Measurements from ENCODE around the gene UVRAG.

The UVRAG gene

DNA sequence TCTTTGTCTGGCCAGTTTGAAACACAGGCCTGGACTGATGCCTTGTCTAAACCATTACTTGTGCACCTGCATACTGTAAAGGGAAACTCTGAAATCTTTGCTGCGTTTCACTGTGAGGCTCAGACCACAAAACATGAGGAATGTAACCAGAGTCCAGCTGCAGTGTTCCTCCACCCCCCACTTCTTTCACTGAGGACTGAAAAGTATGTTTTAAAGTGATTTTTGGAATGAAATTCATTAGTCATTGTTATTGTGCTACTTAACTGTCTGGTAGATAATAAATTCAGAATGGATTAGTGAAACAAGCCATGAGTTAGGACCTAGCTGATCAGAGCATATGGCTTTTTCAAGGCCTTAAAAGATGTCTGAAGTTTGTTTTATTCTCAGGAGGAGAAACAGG, 210.1 kb downstream of the UVRAG start:
- no peak overlapping the region for H3K4me3 ChIP-seq (ENCODE audit: low read depth, low read length)
- TF ChIP-seq, protein P1, sequence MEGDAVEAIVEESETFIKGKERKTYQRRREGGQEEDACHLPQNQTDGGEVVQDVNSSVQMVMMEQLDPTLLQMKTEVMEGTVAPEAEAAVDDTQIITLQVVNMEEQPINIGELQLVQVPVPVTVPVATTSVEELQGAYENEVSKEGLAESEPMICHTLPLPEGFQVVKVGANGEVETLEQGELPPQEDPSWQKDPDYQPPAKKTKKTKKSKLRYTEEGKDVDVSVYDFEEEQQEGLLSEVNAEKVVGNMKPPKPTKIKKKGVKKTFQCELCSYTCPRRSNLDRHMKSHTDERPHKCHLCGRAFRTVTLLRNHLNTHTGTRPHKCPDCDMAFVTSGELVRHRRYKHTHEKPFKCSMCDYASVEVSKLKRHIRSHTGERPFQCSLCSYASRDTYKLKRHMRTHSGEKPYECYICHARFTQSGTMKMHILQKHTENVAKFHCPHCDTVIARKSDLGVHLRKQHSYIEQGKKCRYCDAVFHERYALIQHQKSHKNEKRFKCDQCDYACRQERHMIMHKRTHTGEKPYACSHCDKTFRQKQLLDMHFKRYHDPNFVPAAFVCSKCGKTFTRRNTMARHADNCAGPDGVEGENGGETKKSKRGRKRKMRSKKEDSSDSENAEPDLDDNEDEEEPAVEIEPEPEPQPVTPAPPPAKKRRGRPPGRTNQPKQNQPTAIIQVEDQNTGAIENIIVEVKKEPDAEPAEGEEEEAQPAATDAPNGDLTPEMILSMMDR (IDR thresholded peaks at IDR 0.05; ENCODE audit: borderline replicate concordance, insufficient read depth, low read depth, low read length), result no peak

DNA sequence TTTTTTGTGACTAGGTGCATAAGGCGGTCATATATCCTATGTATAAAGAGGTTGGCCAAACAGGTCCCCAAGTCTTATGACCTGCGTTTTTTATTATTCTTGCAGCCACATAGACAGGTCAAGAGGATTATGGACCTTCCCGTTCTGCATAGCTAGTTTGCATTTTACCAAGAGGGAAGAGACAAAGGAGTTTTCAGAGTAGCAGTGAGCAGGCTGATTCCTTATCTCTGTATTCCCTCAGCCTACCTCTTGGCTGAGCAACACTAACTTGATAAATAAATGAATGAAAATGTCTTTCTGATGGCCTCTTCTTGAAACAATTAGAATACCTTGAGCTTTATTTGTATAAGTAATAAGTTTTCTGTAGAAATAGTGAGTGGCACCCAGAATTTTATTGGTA, 210.8 kb downstream of the UVRAG start:
- TF ChIP-seq, protein P1 (IDR thresholded peaks at IDR 0.05; ENCODE audit: borderline replicate concordance, insufficient read depth, low read depth, low read length), result no peak

DNA sequence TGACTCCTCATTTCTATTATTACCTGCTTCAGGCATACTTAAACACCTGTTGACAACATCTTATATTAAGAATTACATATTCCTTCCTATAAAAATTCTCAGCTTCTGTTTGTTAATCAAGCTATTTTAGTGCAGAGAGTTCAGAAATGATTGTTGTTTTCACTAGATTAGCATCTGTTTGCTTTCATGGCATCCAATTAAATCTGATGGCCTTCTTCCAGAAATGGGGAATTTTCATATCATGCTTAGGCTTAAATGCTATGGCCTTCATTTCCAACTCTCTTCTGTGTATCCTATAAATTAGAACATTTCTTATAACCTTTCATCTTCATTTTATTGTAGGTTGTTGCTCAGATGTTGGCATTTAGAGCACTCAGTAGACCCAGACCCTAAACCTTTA, 211.3 kb downstream of the UVRAG start:
- TF ChIP-seq, protein P1 (IDR thresholded peaks at IDR 0.05; ENCODE audit: borderline replicate concordance, insufficient read depth, low read depth, low read length), result no peak
- H3K4me3 ChIP-seq (ENCODE audit: low read depth, low read length), result no peak overlapping the region

More for the DNA sequence above, 210.8 kb downstream of the UVRAG start:
- H3K4me3 ChIP-seq (ENCODE audit: low read depth, low read length), result no peak overlapping the region

DNA sequence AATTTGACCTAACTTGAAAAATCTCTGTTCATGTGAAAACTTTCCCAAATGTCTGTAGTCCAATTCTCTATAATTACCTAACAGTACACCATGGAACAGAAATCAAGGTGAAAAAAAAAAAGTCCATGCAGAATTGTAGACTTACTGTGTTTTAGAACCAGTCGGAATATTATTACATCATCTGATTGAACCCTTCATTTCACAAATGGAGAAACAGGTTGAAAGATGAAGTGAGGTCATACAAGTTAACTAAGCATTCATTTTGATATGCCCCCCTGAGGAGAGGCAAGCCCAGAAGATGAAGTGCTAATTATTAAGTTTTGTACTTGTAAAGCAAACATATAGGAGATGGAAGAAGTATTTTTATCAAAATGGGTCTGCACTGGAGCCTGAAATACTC, 211.9 kb downstream of the UVRAG start:
- TF ChIP-seq, protein P1 (IDR thresholded peaks at IDR 0.05; ENCODE audit: borderline replicate concordance, insufficient read depth, low read depth, low read length), result no peak
- no peak overlapping the region for H3K4me3 ChIP-seq (ENCODE audit: low read depth, low read length)

DNA sequence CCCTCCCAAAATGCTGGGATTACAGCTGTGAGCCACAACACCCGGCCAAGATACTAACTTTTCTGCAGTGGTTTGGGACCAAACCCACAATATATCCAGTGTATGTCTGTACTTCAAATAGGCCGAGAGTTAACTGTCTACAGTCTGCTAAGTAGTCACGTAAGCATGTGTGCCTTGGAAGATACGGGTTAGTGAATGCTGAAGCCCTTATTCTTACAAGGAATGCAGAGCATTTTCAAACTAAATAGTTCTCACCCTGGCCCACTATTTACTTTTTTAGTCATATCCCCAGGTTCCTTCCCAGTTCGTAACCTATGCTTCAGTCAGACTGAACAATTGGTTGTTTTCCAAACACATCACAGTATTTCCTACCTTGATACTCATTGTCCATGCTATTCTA, 215.3 kb downstream of the UVRAG start:
- no peak overlapping the region for H3K4me3 ChIP-seq (ENCODE audit: low read depth, low read length)
- TF ChIP-seq, protein P1 (IDR thresholded peaks at IDR 0.05; ENCODE audit: borderline replicate concordance, insufficient read depth, low read depth, low read length), result no peak

DNA sequence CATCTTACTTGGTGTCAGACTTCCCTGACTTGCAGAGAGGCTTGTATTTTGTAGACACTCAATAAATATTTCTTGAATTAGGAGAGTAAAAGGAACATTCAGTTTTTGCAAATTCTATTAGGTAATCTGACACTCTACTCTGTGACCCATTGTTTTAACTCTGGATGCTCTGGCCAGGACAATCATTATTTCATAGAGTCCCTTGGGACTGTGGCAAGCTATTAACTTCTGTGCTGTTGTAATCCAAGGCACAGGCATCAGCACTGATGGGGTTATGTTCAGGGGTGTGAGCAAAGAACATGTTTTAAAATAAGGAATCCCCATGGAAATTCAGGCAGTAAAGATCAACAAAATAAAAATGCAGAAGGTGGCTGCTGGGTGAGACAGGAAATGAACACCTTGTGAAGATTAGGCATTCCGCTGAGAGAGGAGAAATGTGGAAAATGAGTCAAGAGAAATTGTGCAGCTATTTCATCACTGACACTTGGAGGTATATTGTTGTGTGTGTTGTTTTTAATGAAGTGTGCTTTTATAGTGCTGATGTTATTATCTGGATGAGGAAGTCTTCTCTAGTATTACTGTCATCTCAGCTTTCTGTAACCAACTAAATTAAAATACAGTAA, 216.1 kb downstream of the UVRAG start:
- H3K4me3 ChIP-seq (ENCODE audit: low read depth, low read length), result no peak overlapping the region
- TF ChIP-seq, protein P1 (IDR thresholded peaks at IDR 0.05; ENCODE audit: borderline replicate concordance, insufficient read depth, low read depth, low read length), result no peak

DNA sequence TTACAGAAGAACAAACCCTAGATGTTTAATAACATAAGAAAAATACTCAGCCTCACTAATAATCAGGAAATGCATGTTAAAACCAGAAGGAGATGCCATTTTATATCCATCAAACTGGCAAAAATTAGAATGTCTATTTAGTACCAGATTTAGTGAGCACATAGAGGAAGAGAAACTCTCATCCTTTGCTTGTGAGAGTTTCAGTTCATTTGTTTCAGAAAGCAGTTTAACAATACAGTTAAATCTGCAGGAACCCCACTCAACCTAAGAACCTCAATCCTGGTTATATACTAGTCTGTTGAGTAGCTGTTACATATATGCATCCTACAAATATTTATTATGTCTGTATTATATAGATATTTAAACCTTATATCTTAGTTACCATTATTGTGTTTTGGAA, 218.7 kb downstream of the UVRAG start:
- H3K4me3 ChIP-seq (ENCODE audit: low read depth, low read length), result no peak overlapping the region
- TF ChIP-seq, protein P1 (IDR thresholded peaks at IDR 0.05; ENCODE audit: borderline replicate concordance, insufficient read depth, low read depth, low read length), result no peak

All from GM12875 (cell line).